ENCODE data around the gene PPARGC1A. TPM values are rescaled to one million over a fixed set of nuclear protein-coding genes. Genes with fewer than 3 reads are reported as not detected.

PPARGC1A gene
- total and polyA plus RNA-seq, 8 donors, result 2.7 to 12.2 (median 8.1) TPM

DNA sequence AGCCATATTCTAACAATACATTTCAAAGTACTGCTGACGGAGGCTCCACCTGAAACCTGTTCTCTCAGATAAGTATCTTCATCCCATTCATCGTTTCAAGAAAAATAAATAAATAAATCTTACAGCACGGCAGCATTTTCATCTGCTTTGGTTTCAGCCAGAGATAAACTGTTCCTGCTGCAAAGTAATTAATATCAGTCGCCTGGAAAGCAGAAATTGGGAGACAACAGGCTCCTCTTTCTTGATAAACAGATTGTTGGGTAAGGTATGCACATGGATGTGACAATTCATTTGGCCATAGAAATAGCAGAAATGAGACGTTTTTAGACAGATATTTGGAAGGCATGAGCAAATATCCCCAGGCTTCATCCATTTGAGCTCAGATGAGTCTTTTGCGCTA, 110.4 kb downstream of the PPARGC1A start:
- DNase-seq (no peak), FAIRE-seq (no peak), ATAC-seq (no peak)
- Histone ChIP-seq H3K4me3 (no peak overlapping the region), H3K9me3 (no peaks in the 10 kb centered on the region), H3K36me3 (no peaks in the 10 kb centered on the region), H3K27ac (no peak overlapping the region), H3K27me3 (no peaks in the 10 kb centered on the region), H3K4me1 (no peaks in the 10 kb centered on the region)
- TF ChIP-seq CTCF (IDR thresholded peaks at IDR 0.05), result no peak
- 51 to 61% methylated on average over 6 of the region's 6 CpGs for WGBS, 2 donors
- intact Hi-C loops (cut with DNase I), result no loop called here

- H3K4me1 ChIP-seq, result no peaks in the 10 kb centered on the region
- DNase-seq (peak in 1 of 6 donors; percentile 16), FAIRE-seq (no peak), ATAC-seq (peak in 2 of 4 donors; percentile 53 to 56)
- no peaks in the 10 kb centered on the region for H3K9me3 ChIP-seq
- no peak overlapping the region for H3K27ac ChIP-seq
- H3K36me3 ChIP-seq, result no peaks in the 10 kb centered on the region
- H3K4me3 ChIP-seq, result no peak overlapping the region
- intact Hi-C loops (cut with DNase I), result no loop called here
- no peaks in the 10 kb centered on the region for H3K27me3 ChIP-seq
- TF ChIP-seq CTCF (IDR thresholded peaks at IDR 0.05), result no peak
These were observed 114.2 kb downstream of the PPARGC1A start for GRCh38 chr4:23775694-23776093.

- no peak for TF ChIP-seq CTCF (IDR thresholded peaks at IDR 0.05)
- intact Hi-C loops (cut with DNase I), result no loop called here
- DNase-seq (no peak), ATAC-seq (no peak), FAIRE-seq (no peak)
- Histone ChIP-seq H3K4me1 (no peaks in the 10 kb centered on the region), H3K4me3 (no peak overlapping the region), H3K9me3 (no peaks in the 10 kb centered on the region), H3K27me3 (no peaks in the 10 kb centered on the region), H3K27ac (no peak overlapping the region), H3K36me3 (no peaks in the 10 kb centered on the region)
- 52 to 61% methylated on average over 5 of the region's 5 CpGs for WGBS, 2 donors
These were observed 114.9 kb downstream of the PPARGC1A start for GRCh38 chr4:23774909-23775308.

- intact Hi-C loops (cut with DNase I), result no loop called here
- FAIRE-seq, result no peak
- no peak for ATAC-seq
These were observed 115.8 kb downstream of the PPARGC1A start for GRCh38 chr4:23773884-23774636.

More at GRCh38 chr4:23773884-23774636, 115.8 kb downstream of the PPARGC1A start:
- H3K27ac ChIP-seq, result no peak overlapping the region
- 38 to 66% methylated on average over 2 of the region's 2 CpGs for WGBS, 2 donors
- TF ChIP-seq CTCF (IDR thresholded peaks at IDR 0.05), result no peak
- no peak for DNase-seq
- no peak overlapping the region for H3K4me3 ChIP-seq
- H3K36me3 ChIP-seq, result no peaks in the 10 kb centered on the region
- H3K4me1 ChIP-seq, result no peaks in the 10 kb centered on the region
- H3K27me3 ChIP-seq, result no peaks in the 10 kb centered on the region
- no peaks in the 10 kb centered on the region for H3K9me3 ChIP-seq

Measured in pancreas (tissue), 10 donors.